Mammary microvascular endothelial cell (primary cell): Measurements from ENCODE around the gene HDAC11. TPM values are rescaled to one million over a fixed set of nuclear protein-coding genes. Genes with fewer than 3 reads are reported as not detected.

ENCODE experiments used
- total RNA-seq: library from RNA; depleted of rRNA; stranded (reverse); fragments of >200 nt; gene quantifications from 2 replicates; pipeline ENCODE4 v1.2.3, GENCODE V29; 2015

HDAC11 gene, protein sequence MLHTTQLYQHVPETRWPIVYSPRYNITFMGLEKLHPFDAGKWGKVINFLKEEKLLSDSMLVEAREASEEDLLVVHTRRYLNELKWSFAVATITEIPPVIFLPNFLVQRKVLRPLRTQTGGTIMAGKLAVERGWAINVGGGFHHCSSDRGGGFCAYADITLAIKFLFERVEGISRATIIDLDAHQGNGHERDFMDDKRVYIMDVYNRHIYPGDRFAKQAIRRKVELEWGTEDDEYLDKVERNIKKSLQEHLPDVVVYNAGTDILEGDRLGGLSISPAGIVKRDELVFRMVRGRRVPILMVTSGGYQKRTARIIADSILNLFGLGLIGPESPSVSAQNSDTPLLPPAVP
- 6.1 and 10.5 TPM in 2 replicates for total RNA-seq

DNA sequence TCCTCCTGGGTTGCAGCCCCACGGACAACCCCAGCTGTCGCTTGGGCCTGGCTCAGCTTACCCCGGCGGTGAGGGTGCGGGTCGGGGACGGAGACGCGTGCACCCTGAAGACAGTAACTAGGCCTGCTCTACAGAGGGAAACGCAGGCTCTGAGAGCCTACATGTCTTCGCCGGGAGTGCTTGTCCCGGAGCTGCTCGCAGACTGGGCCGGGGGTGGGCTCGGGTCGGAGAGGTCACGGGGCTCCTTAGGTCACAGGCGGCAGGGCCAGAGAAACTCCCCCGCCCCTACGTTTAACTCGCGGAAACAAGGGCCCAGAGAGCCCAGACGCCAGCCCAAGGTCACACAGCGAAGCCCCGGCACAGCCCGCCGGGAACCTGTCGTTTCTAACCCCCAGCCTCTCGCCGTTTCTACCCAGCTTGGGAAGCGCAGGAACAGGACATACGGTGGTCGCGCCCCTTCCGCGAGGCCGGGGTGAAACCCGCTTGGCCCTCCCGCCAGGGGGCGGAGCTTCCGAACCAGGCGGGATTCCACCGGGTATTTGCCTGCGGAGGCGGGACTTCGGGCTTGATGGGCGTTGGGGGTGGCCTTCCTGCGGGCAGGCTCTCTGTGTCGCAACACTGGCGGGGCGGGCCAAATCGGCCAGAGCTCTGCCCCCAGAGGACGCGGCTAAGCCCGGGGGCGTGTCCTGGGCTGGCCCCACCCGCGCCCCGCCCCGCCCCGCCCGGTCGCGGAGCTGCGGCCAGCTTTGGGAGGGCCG lies at the start of gene HDAC11:
Gene HDAC11, plus strand, starts transcription at position 725 of the 758 bp plus-strand sequence. CDS start 42 bp downstream, outside the sequence.

GRCh38 chr3:13548696-13549622 lies 68.9 kb downstream of the HDAC11 start, which contains the start of gene FBLN2:
Gene FBLN2, plus strand, starts transcription at chr3:13549125. Its CDS starts 21,231 bp downstream, at chr3:13570356.

Other genes with a start within 250 kb of the HDAC11 start
- 0.33 and 0.59 TPM in 2 replicates for gene NUP210, start 60.0 kb upstream of the HDAC11 start, total RNA-seq
- gene FBLN2, start 68.8 kb downstream of the HDAC11 start, total RNA-seq = 0.07 and 0.59 TPM in 2 replicates